ENCODE results near the gene PDLIM5. TPM values are rescaled to one million over a fixed set of nuclear protein-coding genes. Genes with fewer than 3 reads are reported as not detected.

PDLIM5 gene
- total RNA-seq, 1 donor from 2014 or later = 71.0 TPM

GRCh38 chr4:94428884-94429283, 22.9 kb upstream of the PDLIM5 start:
- no peaks in the 10 kb centered on the region for H3K4me1 Mint-ChIP-seq
- peaks cover 6% of the 10 kb centered on the region for H3K36me3 Mint-ChIP-seq (ENCODE audit: low read depth)
- no peak overlapping the region for H3K4me3 Mint-ChIP-seq
- DNase-seq (ENCODE audit: low read depth, low spot score) = no peak
- TF ChIP-seq CTCF (conservative IDR thresholded peaks at IDR 0.05) = no peak
- peaks cover 22% of the 10 kb centered on the region for H3K9me3 Mint-ChIP-seq
- H3K27ac Mint-ChIP-seq (ENCODE audit: unreplicated experiment) = no peak overlapping the region
- no peaks in the 10 kb centered on the region for H3K27me3 Mint-ChIP-seq (ENCODE audit: low read depth)

- peaks cover 4% of the 10 kb centered on the region for H3K36me3 Mint-ChIP-seq (ENCODE audit: low read depth)
- DNase-seq (ENCODE audit: low read depth, low spot score) = no peak
- H3K27ac Mint-ChIP-seq (ENCODE audit: unreplicated experiment) = no peak overlapping the region
- no peaks in the 10 kb centered on the region for H3K4me1 Mint-ChIP-seq
- TF ChIP-seq CTCF (conservative IDR thresholded peaks at IDR 0.05) = no peak
- H3K4me3 Mint-ChIP-seq = no peak overlapping the region
- no peaks in the 10 kb centered on the region for H3K27me3 Mint-ChIP-seq (ENCODE audit: low read depth)
- H3K9me3 Mint-ChIP-seq = peaks cover 10% of the 10 kb centered on the region
Measured at GRCh38 chr4:94430406-94430805, 21.3 kb upstream of the PDLIM5 start.

- no peak for DNase-seq (ENCODE audit: low read depth, low spot score)
- peaks cover 10% of the 10 kb centered on the region for H3K9me3 Mint-ChIP-seq
- no peak overlapping the region for H3K27ac Mint-ChIP-seq (ENCODE audit: unreplicated experiment)
- peaks cover 3% of the 10 kb centered on the region for H3K36me3 Mint-ChIP-seq (ENCODE audit: low read depth)
- no peak for TF ChIP-seq CTCF (conservative IDR thresholded peaks at IDR 0.05)
- H3K4me3 Mint-ChIP-seq = no peak overlapping the region
- no peaks in the 10 kb centered on the region for H3K4me1 Mint-ChIP-seq
- no peaks in the 10 kb centered on the region for H3K27me3 Mint-ChIP-seq (ENCODE audit: low read depth)
Measured at GRCh38 chr4:94431388-94431787, 20.4 kb upstream of the PDLIM5 start.

- TF ChIP-seq CTCF (conservative IDR thresholded peaks at IDR 0.05) = no peak
- no peak overlapping the region for H3K4me3 Mint-ChIP-seq
- no peaks in the 10 kb centered on the region for H3K4me1 Mint-ChIP-seq
- no peak overlapping the region for H3K27ac Mint-ChIP-seq (ENCODE audit: unreplicated experiment)
- no peak for DNase-seq (ENCODE audit: low read depth, low spot score)
- H3K36me3 Mint-ChIP-seq (ENCODE audit: low read depth) = no peaks in the 10 kb centered on the region
- H3K9me3 Mint-ChIP-seq = peaks cover 4% of the 10 kb centered on the region
- H3K27me3 Mint-ChIP-seq (ENCODE audit: low read depth) = no peaks in the 10 kb centered on the region
Measured at GRCh38 chr4:94434505-94434904, 17.2 kb upstream of the PDLIM5 start.

- no peak for TF ChIP-seq CTCF (conservative IDR thresholded peaks at IDR 0.05)
- no peak for DNase-seq (ENCODE audit: low read depth, low spot score)
- no peaks in the 10 kb centered on the region for H3K4me1 Mint-ChIP-seq
- H3K36me3 Mint-ChIP-seq (ENCODE audit: low read depth) = no peaks in the 10 kb centered on the region
- H3K27ac Mint-ChIP-seq (ENCODE audit: unreplicated experiment) = no peak overlapping the region
- peaks cover 4% of the 10 kb centered on the region for H3K9me3 Mint-ChIP-seq
- H3K4me3 Mint-ChIP-seq = no peak overlapping the region
- H3K27me3 Mint-ChIP-seq (ENCODE audit: low read depth) = no peaks in the 10 kb centered on the region
Measured at GRCh38 chr4:94435874-94436273, 15.9 kb upstream of the PDLIM5 start.

GRCh38 chr4:94436512-94436911, 15.2 kb upstream of the PDLIM5 start:
- Mint-ChIP-seq H3K4me1 (no peaks in the 10 kb centered on the region), H3K27me3 (ENCODE audit: low read depth) (no peaks in the 10 kb centered on the region), H3K27ac (ENCODE audit: unreplicated experiment) (no peak overlapping the region), H3K4me3 (no peak overlapping the region), H3K9me3 (peaks cover 4% of the 10 kb centered on the region), H3K36me3 (ENCODE audit: low read depth) (no peaks in the 10 kb centered on the region)
- TF ChIP-seq CTCF (conservative IDR thresholded peaks at IDR 0.05) = no peak
- DNase-seq (ENCODE audit: low read depth, low spot score) = no peak

Data from neural crest cell (in vitro differentiated cells).